Measurements from ENCODE around the gene TJAP1. TPM values are rescaled to one million over a fixed set of nuclear protein-coding genes. Genes with fewer than 3 reads are reported as not detected.

TJAP1 gene
- total and polyA plus RNA-seq, 2 of the 8 experiments (the other 6 are each of a cell fraction or from before 2014, with no cell fraction given) = 30.7 to 40.4 TPM

- TF ChIP-seq, protein P1, sequence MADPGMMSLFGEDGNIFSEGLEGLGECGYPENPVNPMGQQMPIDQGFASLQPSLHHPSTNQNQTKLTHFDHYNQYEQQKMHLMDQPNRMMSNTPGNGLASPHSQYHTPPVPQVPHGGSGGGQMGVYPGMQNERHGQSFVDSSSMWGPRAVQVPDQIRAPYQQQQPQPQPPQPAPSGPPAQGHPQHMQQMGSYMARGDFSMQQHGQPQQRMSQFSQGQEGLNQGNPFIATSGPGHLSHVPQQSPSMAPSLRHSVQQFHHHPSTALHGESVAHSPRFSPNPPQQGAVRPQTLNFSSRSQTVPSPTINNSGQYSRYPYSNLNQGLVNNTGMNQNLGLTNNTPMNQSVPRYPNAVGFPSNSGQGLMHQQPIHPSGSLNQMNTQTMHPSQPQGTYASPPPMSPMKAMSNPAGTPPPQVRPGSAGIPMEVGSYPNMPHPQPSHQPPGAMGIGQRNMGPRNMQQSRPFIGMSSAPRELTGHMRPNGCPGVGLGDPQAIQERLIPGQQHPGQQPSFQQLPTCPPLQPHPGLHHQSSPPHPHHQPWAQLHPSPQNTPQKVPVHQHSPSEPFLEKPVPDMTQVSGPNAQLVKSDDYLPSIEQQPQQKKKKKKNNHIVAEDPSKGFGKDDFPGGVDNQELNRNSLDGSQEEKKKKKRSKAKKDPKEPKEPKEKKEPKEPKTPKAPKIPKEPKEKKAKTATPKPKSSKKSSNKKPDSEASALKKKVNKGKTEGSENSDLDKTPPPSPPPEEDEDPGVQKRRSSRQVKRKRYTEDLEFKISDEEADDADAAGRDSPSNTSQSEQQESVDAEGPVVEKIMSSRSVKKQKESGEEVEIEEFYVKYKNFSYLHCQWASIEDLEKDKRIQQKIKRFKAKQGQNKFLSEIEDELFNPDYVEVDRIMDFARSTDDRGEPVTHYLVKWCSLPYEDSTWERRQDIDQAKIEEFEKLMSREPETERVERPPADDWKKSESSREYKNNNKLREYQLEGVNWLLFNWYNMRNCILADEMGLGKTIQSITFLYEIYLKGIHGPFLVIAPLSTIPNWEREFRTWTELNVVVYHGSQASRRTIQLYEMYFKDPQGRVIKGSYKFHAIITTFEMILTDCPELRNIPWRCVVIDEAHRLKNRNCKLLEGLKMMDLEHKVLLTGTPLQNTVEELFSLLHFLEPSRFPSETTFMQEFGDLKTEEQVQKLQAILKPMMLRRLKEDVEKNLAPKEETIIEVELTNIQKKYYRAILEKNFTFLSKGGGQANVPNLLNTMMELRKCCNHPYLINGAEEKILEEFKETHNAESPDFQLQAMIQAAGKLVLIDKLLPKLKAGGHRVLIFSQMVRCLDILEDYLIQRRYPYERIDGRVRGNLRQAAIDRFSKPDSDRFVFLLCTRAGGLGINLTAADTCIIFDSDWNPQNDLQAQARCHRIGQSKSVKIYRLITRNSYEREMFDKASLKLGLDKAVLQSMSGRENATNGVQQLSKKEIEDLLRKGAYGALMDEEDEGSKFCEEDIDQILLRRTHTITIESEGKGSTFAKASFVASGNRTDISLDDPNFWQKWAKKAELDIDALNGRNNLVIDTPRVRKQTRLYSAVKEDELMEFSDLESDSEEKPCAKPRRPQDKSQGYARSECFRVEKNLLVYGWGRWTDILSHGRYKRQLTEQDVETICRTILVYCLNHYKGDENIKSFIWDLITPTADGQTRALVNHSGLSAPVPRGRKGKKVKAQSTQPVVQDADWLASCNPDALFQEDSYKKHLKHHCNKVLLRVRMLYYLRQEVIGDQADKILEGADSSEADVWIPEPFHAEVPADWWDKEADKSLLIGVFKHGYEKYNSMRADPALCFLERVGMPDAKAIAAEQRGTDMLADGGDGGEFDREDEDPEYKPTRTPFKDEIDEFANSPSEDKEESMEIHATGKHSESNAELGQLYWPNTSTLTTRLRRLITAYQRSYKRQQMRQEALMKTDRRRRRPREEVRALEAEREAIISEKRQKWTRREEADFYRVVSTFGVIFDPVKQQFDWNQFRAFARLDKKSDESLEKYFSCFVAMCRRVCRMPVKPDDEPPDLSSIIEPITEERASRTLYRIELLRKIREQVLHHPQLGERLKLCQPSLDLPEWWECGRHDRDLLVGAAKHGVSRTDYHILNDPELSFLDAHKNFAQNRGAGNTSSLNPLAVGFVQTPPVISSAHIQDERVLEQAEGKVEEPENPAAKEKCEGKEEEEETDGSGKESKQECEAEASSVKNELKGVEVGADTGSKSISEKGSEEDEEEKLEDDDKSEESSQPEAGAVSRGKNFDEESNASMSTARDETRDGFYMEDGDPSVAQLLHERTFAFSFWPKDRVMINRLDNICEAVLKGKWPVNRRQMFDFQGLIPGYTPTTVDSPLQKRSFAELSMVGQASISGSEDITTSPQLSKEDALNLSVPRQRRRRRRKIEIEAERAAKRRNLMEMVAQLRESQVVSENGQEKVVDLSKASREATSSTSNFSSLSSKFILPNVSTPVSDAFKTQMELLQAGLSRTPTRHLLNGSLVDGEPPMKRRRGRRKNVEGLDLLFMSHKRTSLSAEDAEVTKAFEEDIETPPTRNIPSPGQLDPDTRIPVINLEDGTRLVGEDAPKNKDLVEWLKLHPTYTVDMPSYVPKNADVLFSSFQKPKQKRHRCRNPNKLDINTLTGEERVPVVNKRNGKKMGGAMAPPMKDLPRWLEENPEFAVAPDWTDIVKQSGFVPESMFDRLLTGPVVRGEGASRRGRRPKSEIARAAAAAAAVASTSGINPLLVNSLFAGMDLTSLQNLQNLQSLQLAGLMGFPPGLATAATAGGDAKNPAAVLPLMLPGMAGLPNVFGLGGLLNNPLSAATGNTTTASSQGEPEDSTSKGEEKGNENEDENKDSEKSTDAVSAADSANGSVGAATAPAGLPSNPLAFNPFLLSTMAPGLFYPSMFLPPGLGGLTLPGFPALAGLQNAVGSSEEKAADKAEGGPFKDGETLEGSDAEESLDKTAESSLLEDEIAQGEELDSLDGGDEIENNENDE (IDR thresholded peaks at IDR 0.05; ENCODE audit: insufficient replicate concordance, low read length) = no peak
- TF ChIP-seq SP2 (IDR thresholded peaks at IDR 0.05; ENCODE audit: low read length) (no peak), CEBPB (IDR thresholded peaks at IDR 0.05; ENCODE audit: low read depth, low read length) (no peak), ASH2L (IDR thresholded peaks at IDR 0.05; ENCODE audit: low read length) (peak; percentile 73), RXRA (IDR thresholded peaks at IDR 0.05; ENCODE audit: insufficient read depth, low read depth, low read length) (no peak), BRCA1 (IDR thresholded peaks at IDR 0.05; ENCODE audit: low read depth, low read length) (no peak), TAF1 (IDR thresholded peaks at IDR 0.05; ENCODE audit: low read depth, low read length) (peak; percentile 96), GTF2F1 (IDR thresholded peaks at IDR 0.05; ENCODE audit: borderline replicate concordance, low read depth, low read length) (no peak), ZNF274 (IDR thresholded peaks at IDR 0.05; ENCODE audit: borderline replicate concordance, extremely low read depth, low read length) (no peak), CHD2 (IDR thresholded peaks at IDR 0.05; ENCODE audit: low read length) (peak; percentile 36; the same call in 1 of the 2 replicates)
- TF ChIP-seq, protein P2, sequence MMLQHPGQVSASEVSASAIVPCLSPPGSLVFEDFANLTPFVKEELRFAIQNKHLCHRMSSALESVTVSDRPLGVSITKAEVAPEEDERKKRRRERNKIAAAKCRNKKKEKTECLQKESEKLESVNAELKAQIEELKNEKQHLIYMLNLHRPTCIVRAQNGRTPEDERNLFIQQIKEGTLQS (IDR thresholded peaks at IDR 0.05; ENCODE audit: insufficient read depth, low read depth, low read length) = no peak
These were observed at the start of gene TJAP1 (continued) for GRCh38 chr6:43477235-43478007.

All from H1 (cell line).